GM11168 (cell line): Measurements from ENCODE around the gene MSI1.

ENCODE experiments used
- in situ Hi-C: fragments of 300-500 bp; cut with MboI; formaldehyde crosslinking; loops from one replicate; pipeline ENCODE4 v1.12.0; 2022; ENCODE audit warnings: low sequenced_read_pairs; ENCODE audit not compliant: unreplicated experiment

The MSI1 gene

DNA sequence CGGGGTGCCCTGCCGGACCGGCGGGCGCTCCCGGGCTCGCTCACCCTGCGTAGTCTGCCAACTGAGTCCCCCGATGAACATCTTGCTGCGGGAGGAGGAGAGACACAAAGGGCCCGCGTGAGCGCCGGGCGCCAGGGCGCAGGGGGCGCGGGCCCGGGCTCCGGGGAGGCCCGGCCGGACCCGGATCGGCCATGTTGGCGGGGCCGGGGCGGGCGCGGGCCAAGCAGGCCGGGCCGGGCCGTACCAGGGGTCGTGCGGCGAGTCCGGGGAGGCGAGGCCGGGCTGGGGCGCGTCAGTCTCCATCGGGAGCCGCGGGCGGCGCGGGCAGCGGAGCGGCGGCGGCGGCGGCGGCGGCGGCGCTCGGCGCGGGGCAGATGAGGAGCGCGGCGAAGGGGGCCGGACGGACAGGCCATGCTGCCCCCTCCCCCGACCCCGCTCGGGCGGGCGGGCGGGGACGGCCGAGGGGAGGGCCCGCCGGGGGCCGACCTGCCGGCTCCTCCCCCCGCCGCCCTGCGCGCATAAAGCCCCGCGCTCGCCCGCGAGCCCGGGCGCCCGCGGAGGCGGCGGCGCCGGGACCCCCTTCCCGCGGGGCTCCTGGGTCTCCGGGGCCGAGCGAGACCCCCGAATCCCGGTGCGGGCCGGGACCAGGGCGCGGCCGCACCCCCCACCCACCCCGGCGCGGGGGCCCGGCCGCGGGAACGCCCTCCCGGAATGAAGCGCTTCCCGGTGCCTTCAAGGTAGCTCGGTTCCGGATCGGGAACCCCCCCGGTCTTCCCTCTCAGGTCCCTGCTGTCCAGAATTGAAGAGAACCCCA, at the start of gene MSI1:
Gene MSI1, minus strand, starts transcription at position 376 of the 814 bp plus-strand sequence. Its CDS starts 73 bp downstream, at position 303.
- in situ Hi-C loops: no loop called here

DNA sequence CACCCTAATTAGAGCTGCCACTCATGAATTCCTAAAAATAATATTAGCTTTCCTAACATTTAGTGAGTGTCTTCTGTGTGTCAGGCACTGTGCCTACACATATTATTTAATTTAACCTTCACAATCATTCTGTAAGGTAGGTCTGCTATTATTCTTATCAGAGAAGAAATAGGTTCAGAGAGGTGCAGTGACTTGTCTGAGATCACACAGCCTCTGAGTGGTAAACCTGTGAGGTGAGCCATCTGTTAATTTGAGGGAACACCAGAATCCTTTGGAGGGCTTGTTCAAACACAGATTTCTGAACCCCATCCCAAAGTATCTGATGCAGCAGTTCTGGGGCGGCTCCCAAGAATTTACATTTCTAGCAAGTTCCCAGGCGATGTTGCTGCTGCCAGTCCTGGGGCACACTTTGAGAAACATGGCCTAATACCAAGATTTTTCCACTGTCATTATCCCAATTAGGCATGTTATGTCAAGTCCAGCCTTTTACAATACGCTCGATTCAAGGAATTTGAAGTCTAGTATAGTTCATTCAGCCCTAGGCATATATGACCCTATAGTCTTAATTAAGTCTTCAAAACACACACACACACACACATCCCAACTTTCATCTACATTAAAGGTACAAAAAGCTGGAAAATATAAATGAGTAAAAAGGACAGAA, 49.1 kb upstream of the MSI1 start:
- in situ Hi-C loops: no loop called here

DNA sequence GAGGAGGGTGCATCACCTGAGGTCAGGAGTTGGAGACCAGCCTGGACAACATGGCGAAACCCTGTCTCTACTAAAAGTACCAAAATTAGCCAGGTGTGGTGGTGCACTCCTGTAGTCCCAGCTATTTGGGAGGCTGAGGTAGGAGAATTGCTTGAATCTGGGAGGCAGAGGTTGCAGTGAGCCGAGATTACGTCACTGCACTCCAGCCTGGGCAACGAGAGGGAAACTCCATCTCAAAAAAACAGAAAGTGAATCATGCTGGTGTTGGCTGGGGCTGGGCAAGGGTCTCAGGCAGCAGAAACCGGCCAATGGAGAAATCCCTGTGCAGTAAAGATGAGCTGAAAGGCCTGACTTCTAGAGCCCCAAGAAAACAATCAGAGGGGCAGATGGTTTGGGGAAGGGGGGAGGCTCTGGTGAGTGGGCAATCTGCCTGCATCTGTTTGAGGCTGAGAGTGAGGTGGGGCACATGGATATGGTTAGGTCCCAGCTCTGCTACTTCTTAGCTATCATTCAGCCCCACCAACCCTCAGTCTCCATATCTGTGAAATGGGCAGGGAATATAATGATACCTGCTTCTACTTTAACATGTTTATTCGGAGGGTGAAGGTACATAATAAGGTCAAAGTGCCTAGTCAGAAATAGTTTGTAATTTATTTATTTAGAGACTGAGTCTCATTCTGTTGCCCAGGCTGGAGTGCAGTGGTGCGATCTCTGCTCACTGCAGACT, 47.7 kb upstream of the MSI1 start:
- in situ Hi-C loops: no loop called here

DNA sequence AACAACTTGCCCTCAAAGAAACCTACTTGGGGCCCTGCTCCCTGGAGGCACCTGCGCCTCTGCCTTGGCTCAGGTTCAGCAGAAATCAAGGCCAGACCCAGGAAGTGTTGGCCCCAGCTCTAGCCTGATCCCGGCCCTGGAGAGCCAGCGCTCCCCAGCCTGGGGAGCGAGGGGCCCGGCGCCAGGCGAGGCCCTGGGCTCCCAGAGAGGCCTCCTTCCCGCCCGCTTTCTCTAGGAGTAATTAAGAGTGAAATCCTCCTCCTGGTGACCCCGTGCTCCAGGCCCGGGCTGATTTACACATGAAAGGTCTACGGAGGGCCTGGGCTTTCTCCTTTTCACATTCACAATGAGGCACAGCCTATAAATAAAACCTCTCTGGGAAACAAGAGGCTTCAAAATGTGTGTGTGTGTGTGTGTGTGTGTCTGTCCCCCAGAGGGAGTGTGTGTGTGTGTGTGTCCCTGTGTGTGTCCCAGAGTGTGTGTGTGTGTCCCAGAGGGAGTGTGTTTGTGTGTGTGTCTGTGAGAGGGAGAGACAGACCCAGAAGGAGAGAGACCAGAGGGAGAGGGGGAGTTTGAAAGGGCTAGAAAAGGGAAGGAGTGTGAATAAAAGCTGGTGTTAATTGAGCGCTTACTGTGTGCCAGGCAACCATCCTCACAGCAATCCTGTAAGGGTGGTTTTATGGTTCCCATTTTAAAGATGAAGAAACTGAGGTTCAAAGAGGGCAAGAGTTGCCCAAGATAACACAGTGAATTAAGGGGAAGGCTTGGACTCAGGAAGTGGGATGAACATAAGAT, 45.1 kb upstream of the MSI1 start:
- in situ Hi-C loops: no loop called here

DNA sequence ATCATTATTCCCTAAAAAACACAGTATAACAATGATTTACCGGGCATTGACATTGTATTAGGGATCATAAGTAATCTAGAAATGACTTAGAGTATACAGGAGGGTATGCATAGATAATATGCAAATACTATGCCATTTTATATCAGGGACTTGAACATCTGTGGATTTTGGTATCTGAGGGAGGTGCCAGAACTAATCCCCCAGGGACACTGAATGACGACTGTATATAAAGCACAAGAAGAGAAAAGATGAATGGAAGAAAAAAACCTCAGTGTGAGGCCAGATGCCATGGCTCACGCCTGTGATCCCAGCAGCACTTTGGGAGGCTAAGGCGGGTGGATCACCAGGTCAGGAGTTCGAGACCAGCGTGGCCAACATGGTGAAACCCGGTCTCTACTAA, 43.5 kb upstream of the MSI1 start:
- in situ Hi-C loops: no loop called here

DNA sequence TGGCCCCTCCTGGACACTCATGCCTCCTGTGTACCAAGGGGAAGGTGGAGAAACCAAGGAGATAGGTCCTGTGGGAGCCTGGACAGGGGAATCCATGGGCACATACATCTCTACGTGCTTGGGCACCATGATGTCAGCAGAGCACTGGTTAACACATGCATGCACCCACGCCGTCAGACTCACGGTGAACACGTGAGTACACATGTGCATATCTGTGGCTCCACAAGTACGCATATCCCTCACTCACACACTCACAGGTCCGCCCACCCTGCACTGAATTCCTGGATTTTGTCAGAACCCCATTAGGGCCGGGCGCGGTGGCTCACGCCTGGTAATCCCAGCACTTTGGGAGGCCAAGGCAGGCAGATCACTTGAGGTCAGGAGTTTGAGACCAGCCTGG, 39.8 kb upstream of the MSI1 start:
- in situ Hi-C loops: no loop called here

DNA sequence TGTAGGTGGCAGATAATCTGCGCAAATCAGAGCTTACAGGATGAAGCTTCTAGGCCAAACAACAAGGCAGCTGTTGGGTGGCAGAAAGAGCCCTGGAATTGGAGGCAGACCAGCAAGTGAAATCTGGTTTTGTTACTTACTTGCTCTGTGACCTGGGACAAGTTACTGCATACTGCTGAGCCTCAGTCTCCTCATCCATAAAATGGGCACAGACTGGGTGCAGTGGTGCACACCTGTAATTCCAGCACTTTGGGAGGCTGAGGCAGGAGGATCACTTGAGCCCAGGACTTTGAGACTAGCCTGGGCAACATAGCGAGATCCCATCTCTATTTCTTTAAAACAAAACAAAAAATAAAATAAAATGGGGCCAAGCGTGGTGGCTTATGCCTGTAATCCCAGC, 37.6 kb upstream of the MSI1 start:
- in situ Hi-C loops: no loop called here

DNA sequence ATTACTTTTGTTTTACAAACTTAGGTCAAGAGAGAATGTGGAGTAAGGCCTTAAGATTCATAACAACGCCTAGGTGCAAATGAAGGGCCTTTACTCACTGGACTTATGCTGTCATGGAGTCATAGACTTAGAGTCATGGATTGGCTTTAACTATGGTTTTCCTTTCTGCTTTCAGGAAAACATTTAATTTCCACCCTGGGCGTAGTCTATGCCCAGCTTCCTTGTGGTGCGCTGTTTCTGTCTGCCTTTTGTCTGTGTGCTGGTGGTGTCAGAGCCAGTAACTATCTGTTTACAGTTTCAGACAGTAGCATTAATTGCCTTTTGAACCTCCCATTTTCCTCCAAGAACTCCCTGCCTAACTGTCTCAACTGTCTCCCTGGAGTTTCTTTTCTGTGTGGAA, 37.1 kb upstream of the MSI1 start:
- in situ Hi-C loops: no loop called here

DNA sequence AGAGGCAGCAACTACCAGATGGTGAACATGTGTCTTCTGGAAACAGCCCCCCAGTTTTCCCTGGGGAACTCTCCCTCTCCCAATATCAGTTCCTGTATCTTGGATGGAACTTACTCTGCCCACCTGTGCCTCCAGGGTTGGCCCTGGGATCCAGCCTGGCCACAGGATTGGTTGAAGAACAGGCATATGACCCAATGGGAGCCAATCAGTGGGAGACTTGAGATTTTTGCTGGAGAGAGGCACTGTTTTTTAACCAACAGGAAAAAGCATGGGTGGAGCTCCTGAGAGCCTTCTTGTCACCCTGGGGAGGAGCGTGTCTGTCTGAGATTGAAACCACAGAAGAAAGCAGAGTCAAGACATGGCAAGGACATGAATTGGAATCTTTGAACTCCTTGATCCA, 35.3 kb upstream of the MSI1 start:
- in situ Hi-C loops: no loop called here

DNA sequence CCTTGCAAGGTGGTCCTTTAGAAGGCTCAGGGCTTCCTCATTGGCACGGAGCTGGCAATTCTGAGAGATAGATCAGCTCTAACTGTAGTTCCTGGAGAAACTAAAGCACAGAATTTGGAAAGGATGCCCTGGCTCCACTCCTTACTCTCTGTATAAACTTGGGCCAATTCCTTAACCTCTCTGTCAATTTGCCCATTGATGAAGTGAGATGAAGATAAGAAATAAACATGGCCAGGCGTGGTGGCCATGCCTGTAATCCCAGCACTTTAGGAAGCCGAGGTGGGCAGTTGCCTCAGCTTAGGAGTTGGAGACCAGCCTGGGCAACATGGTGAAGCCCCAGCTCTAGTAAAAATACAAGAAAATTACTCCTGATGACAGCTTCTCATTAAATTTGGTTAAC, 34.9 kb upstream of the MSI1 start:
- in situ Hi-C loops: no loop called here

DNA sequence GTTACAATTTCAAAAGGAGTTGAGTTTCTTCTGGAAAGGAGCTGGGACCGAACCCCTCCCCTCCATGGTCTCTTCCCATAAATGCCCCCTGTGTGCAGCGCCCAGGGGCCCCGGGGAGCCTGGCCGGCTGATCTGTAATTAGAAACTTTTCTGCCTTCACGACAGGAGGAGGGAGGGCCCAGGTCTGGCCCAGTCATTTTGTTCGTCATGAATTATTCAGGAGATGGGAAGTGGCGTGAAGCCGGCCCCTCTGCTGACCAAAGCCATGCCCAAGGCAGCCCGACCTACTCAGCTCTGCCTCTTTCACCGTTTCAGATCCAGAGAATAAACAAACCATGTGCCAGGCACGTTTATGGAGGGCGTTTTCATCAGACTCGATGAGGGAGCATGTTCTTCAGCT, 33.3 kb upstream of the MSI1 start:
- in situ Hi-C loops: no loop called here

DNA sequence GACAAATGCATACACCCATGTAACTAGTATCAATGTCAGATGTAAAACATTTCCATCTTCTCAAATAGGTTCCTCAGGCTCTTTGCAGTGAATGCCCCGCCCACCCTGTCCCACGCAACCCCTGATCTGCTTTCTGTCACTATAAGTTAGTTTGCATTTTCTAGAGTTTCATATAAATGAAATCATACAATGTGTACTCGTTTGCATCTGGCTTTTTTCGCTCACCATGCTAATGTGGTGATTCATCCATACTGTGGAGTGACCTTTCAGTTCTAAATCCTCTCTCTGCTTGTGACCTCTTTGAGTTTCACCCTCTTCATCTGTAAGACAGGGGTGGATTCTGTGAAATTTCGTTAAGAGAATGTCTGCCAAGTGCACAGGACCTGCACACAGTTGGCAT, 30.6 kb upstream of the MSI1 start:
- in situ Hi-C loops: no loop called here

DNA sequence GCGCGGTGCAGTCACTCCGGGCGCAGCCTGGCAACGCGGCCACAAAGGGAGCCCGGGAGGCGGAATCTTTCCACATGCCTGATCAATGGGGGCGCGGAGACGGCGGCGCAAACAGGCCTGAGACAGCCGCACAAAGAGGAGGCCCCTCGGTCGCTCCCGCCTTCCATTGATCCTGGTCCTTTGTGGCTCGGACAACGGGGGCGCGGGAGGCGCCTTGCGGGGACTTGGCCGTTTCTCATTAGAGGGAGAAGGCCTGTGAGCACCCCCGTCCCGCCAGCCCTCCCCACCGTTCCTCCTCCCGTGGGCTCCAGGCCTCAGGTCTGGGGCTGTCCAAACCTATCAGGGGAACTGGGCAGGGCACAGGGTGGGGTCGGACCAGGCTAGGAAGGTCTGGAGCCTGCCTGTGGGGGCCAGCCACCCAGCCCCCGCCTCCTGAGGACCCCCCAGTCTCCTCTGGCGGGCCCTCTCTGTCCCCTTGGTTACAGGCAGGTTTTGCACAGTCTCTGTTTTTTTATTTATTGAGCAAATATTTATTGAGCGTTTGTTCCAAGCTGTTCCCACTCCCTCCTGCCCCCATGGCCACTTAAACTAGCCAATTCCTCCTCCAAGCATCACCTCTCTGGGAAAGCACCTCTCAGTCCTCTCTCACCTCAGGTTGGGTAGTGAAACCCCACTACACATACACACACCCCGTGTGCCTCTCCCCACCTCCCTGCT, 29.0 kb upstream of the MSI1 start:
- in situ Hi-C loops: no loop called here

DNA sequence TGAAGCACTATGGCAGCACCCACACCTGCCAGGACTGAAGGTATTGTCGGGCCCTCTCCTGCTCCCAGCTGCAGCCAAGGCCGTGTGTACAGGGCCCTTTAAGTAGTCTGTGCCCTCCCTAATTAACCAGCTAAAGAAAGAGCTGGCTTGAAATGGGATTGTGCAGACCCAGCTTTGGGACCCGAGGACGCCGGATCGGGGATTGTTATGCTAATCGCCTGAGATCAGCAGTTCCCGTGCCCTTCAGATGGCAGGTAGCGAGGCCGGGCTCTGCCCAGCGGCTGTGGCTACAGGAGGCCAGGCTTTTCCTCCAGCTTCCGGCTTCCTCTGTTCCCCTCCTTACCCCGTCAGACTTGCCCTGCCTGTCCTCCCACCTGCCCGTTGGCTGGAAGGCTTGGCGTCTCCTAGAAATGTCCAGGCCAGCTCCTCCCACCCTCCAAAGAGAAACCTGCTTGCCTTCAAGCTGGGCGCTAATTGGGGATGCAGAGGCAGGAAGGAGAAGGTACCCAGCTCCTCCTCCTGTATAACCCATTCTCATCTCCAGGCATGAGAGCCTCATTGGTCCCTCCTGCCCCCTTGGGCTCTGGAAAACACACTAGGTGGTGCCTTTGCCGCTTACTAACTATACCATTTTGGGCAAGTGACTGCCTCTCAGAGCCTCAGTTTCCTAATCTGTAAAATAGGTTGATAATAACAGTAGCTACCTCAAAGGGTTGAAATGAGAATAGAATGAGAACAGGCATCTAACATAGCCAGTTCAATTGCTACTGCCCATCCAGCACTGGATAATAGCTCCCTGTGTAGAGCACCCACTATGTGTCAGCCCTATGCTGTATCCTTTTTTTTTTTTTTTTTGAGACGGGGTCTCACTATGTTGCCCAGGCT, 25.8 kb upstream of the MSI1 start:
- in situ Hi-C loops: no loop called here

DNA sequence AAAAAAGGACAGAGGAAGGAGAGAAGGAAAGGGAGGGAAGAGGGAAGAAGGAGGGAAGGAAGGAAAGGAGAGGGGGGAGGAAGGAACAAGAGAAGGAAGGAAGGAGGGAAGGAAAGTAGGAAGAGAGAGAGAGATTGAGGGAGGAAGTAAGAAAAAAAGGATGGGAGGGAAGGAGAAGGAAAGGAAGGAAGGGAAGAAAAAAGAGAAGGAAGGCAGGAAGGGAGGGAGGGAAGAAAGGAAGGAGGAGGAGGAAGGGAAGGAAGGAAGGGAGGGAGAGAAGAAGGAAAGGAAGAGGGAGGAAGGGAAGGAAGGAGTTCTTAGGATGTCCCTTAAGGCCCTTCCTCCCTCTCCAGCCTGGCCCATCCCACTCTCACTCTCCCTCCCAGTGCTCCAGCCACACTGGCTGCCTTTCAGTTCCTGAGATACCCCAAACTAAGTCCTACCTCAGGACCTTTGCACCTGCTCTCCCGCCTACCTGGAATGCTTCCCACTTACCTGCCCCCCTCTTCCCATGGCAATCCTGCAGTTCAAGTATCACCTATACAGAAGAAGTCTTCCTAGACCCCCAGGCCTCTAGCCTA, 21.7 kb upstream of the MSI1 start:
- in situ Hi-C loops: no loop called here

DNA sequence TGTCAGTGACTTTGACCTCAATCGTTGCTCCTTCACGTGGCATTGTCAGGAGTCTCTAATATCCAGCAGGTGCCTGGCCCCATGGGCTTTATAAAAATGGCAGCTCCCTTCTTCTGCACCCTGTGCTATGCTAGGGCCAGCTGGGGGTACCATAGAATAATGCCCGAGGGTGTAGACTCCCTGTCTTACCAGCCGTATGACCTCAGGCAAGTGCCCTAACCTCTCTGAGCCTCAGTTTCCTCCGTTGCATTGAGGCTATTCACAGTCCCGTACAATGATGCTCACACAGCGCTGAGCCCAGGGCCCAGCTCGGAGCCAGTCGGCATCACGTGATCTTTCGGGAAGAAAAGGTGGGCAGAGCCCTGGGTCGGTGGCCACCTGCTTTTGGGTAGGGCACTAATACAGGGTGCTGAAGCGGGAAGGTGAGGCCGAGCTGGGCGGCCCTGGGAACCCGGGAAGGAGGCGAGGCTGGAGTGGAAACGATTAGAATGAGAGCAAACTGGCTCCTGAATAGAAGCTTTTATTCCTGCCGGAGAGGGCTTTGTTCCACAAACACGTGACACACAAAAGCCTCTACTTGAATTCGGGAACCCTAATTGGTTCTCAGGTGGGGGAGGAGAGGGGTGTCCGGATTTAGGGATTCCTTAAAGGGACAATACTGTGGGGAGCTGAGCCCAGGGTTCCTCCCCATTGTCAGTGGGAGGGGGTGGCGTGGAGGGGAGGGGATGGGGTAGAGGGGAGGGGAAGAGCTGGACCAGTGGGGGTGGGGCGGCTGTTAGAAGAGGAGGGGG, 19.9 kb upstream of the MSI1 start:
- in situ Hi-C loops: no loop called here

DNA sequence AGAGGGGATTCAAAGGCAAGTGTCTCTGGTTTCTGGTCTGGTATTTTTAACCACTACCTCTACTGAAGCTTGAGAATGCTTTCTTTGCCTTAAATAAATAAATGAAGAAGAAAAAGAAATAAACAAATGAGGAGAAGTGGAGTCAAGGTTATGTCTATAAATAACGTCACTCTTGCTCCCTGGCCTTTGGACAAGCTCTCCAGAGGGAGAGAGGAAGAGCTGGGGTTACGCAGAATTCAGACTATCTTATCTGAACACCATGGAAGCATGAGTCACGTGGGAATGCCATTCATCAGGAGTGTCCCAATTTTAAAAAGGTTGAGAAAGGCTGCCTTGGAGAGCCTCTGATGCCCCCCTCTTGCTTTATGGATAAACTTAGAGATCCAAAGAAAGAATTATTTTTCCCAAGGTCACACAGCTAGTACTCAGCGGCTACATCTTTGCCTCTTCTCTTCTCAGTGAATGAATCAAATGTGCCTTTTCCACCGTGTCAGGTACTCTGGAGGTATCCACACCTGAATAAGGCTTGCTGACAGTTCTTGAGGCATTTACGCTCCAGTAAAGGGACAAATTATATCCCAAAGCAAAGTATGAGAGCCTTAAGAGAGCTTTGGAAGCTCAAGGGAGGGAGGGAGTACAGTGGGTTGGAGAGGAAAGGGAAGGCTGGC, 12.9 kb upstream of the MSI1 start:
- in situ Hi-C loops: no loop called here
